Hepatocyte (in vitro differentiated cells): Measurements from ENCODE around the gene NHLRC4. TPM values are rescaled to one million over a fixed set of nuclear protein-coding genes. Genes with fewer than 3 reads are reported as not detected.

ENCODE experiments used
- DNase-seq: peaks from one replicate; pipeline ENCODE4 v3.0.0-alpha.2; 2016; ENCODE audit warnings: low spot score
- H2AFZ ChIP-seq: fragments of 200-600 bp; sonication (generic); 2 replicates; pipeline ENCODE4 v1.6.0; 2016; ENCODE audit warnings: antibody characterized with exemption, mild to moderate bottlenecking
- H3K27ac ChIP-seq: fragments of 200-600 bp; sonication (generic); 2 replicates; pipeline ENCODE4 v1.5.1; 2016; ENCODE audit warnings: mild to moderate bottlenecking
- H3K27me3 ChIP-seq: fragments of 200-600 bp; sonication (generic); 2 replicates; pipeline ENCODE4 v1.6.1; 2016
- H3K36me3 ChIP-seq: fragments of 200-600 bp; sonication (generic); replicated peaks from 2 replicates; pipeline ENCODE4 v1.5.1; 2016; ENCODE audit warnings: low read depth; ENCODE audit not compliant: insufficient read depth
- H3K4me1 ChIP-seq: fragments of 200-600 bp; sonication (generic); 2 replicates; pipeline ENCODE4 v1.5.1; 2016; ENCODE audit warnings: mild to moderate bottlenecking, moderate library complexity; ENCODE audit not compliant: insufficient read depth
- H3K4me2 ChIP-seq: fragments of 200-600 bp; sonication (generic); 2 replicates; pipeline ENCODE4 v1.6.0; 2016
- H3K4me3 ChIP-seq: fragments of 200-600 bp; sonication (generic); 2 replicates; pipeline ENCODE4 v1.5.1; 2016; ENCODE audit warnings: mild to moderate bottlenecking
- H3K79me2 ChIP-seq: fragments of 200-600 bp; sonication (generic); 2 replicates; pipeline ENCODE4 v1.6.0; 2017; ENCODE audit warnings: mild to moderate bottlenecking
- H3K9me2 ChIP-seq: fragments of 200-600 bp; sonication (generic); replicated peaks from 2 replicates; pipeline ENCODE4 v1.6.0; 2017; ENCODE audit warnings: mild to moderate bottlenecking; ENCODE audit not compliant: insufficient read depth
- H3K9me3 ChIP-seq: fragments of 200-600 bp; sonication (generic); 2 replicates; pipeline ENCODE4 v1.5.1; 2016; ENCODE audit warnings: low read depth, mild to moderate bottlenecking
- H4K20me1 ChIP-seq: fragments of 200-600 bp; sonication (generic); 2 replicates; pipeline ENCODE4 v1.6.0; 2016; ENCODE audit warnings: mild to moderate bottlenecking; ENCODE audit not compliant: insufficient read depth, poor library complexity, severe bottlenecking
- CTCF ChIP-seq: fragments of 200-600 bp; sonication (generic); IDR thresholded peaks from 2 replicates; pipeline ENCODE4 v1.5.1; 2016; ENCODE audit warnings: antibody characterized with exemption, mild to moderate bottlenecking; ENCODE audit not compliant: poor library complexity
- EZH2 ChIP-seq: fragments of 200-600 bp; sonication (generic); IDR thresholded peaks from 2 replicates; pipeline ENCODE4 v1.6.1; 2016; ENCODE audit warnings: antibody characterized with exemption, mild to moderate bottlenecking, borderline replicate concordance
- EZH2phosphoT487 ChIP-seq: fragments of 200-600 bp; sonication (generic); IDR thresholded peaks from one replicate; pipeline ENCODE4 v1.6.1; 2018; ENCODE audit warnings: antibody characterized with exemption, mild to moderate bottlenecking, low read depth, moderate library complexity; ENCODE audit not compliant: unreplicated experiment, severe bottlenecking
- WGBS: methylation state at CpG from one replicate; pipeline ENCODE4 v1.1.6; 2016; ENCODE audit warnings: low lambda C conversion rate; ENCODE audit errors: missing lambda C conversion rate; 5-methylcytosine and 5-hydroxymethylcytosine counted together
- polyA plus RNA-seq: library from polyadenylated mRNA; unstranded; fragments of >200 nt; fragmentation: Nextera tagmentation; extraction: Ambion mirVana; gene quantifications from 2 replicates; pipeline ENCODE4 v1.2.1, GENCODE V29; 2016
- total RNA-seq: library from RNA; depleted of rRNA; stranded (reverse); fragments of >200 nt; gene quantifications from 2 replicates; pipeline ENCODE4 v1.2.3, GENCODE V29; 2014

The NHLRC4 gene
- total and polyA plus RNA-seq, 2 experiments from 2014 or later, result 0.25 to 1.2 TPM

- H3K79me2 ChIP-seq, result peaks cover 62% of the 10 kb centered on the region
- WGBS, result 2% methylated on average over 41 of the region's 71 CpGs
These were observed 23.5 kb downstream of the NHLRC4 start for GRCh38 chr16:590188-590814.

GRCh38 chr16:590815-591200 is 24.0 kb downstream of the NHLRC4 start:
- no peak for DNase-seq
- Histone ChIP-seq H3K36me3 (no peaks in the 10 kb centered on the region), H2AFZ (no peak overlapping the region), H3K9me2 (no peaks in the 10 kb centered on the region), H3K4me2 (peak overlapping the region; percentile 98), H3K4me1 (peaks cover 50% of the 10 kb centered on the region), H3K27me3 (no peaks in the 10 kb centered on the region), H3K79me2 (peaks cover 67% of the 10 kb centered on the region), H4K20me1 (peaks cover 12% of the 10 kb centered on the region), H3K9me3 (no peaks in the 10 kb centered on the region), H3K4me3 (peak overlapping the region; percentile 93), H3K27ac (peak overlapping the region; percentile 94)
- WGBS, result 70% methylated on average over 10 of the region's 10 CpGs
- TF ChIP-seq EZH2 (no peak), CTCF (no peak), EZH2phosphoT487 (no peak)

More at GRCh38 chr16:590188-590814, 23.5 kb downstream of the NHLRC4 start:
- H3K4me2 ChIP-seq, result peak overlapping the region; percentile 98
- H3K27ac ChIP-seq, result peak overlapping the region; percentile 94
- peaks cover 46% of the 10 kb centered on the region for H3K4me1 ChIP-seq
- no peaks in the 10 kb centered on the region for H3K9me2 ChIP-seq
- peak overlapping the region; percentile 93 for H3K4me3 ChIP-seq
- no peak for TF ChIP-seq EZH2phosphoT487
- DNase-seq, result peak; percentile 80
- H2AFZ ChIP-seq, result no peak overlapping the region
- no peaks in the 10 kb centered on the region for H3K9me3 ChIP-seq
- peaks cover 12% of the 10 kb centered on the region for H4K20me1 ChIP-seq
- H3K27me3 ChIP-seq, result no peaks in the 10 kb centered on the region
- H3K36me3 ChIP-seq, result no peaks in the 10 kb centered on the region

GRCh38 chr16:591231-591630 is 24.4 kb downstream of the NHLRC4 start:
- Histone ChIP-seq H3K9me3 (no peaks in the 10 kb centered on the region), H3K9me2 (no peaks in the 10 kb centered on the region), H3K27me3 (no peaks in the 10 kb centered on the region), H3K4me2 (peak overlapping the region; percentile 98), H2AFZ (no peak overlapping the region), H3K4me3 (peak overlapping the region; percentile 93), H3K4me1 (peaks cover 50% of the 10 kb centered on the region), H3K36me3 (no peaks in the 10 kb centered on the region), H4K20me1 (peaks cover 15% of the 10 kb centered on the region), H3K27ac (peak overlapping the region; percentile 95), H3K79me2 (peaks cover 72% of the 10 kb centered on the region)
- TF ChIP-seq CTCF (no peak), EZH2 (no peak), EZH2phosphoT487 (no peak)
- no peak for DNase-seq
- WGBS, result 77% methylated on average over 7 of the region's 8 CpGs

GRCh38 chr16:591892-592517 is 25.2 kb downstream of the NHLRC4 start:
- no peak overlapping the region for H3K4me3 ChIP-seq

More at GRCh38 chr16:591892-592517, 25.2 kb downstream of the NHLRC4 start:
- H3K9me2 ChIP-seq, result no peaks in the 10 kb centered on the region
- H3K36me3 ChIP-seq, result no peaks in the 10 kb centered on the region
- H3K9me3 ChIP-seq, result no peaks in the 10 kb centered on the region
- peak overlapping the region; percentile 98 for H3K4me2 ChIP-seq
- no peak overlapping the region for H2AFZ ChIP-seq
- peak overlapping the region; percentile 95 for H3K27ac ChIP-seq
- no peak for TF ChIP-seq EZH2
- no peak for TF ChIP-seq CTCF
- TF ChIP-seq EZH2phosphoT487, result no peak
- 91% methylated on average over 15 of the region's 15 CpGs for WGBS
- peaks cover 50% of the 10 kb centered on the region for H3K4me1 ChIP-seq
- H4K20me1 ChIP-seq, result peaks cover 22% of the 10 kb centered on the region
- DNase-seq, result no peak
- peaks cover 75% of the 10 kb centered on the region for H3K79me2 ChIP-seq
- H3K27me3 ChIP-seq, result no peaks in the 10 kb centered on the region
